22Rv1 (cell line): ENCODE data around the gene AKT3.
"Not testable (repeated sequence)": the region's sequence is repeated elsewhere in the genome, so short reads cannot be mapped to it uniquely, and the experiment has no call there.

Experiments used
- H3K27ac ChIP-seq: fragments of 450-650 bp; 2 replicates; pipeline ENCODE4 v1.5.1; 2017
- ZFX ChIP-seq: fragments of 450-650 bp; IDR thresholded peaks from 2 replicates; pipeline ENCODE4 v1.6.1; 2017; ENCODE audit warnings: antibody characterized with exemption, borderline replicate concordance
- TF ChIP-seq, protein P1 (sequence below): fragments of 450-650 bp; IDR thresholded peaks from 2 replicates; pipeline ENCODE4 v1.5.1; 2017; ENCODE audit warnings: mild to moderate bottlenecking

The AKT3 gene

DNA sequence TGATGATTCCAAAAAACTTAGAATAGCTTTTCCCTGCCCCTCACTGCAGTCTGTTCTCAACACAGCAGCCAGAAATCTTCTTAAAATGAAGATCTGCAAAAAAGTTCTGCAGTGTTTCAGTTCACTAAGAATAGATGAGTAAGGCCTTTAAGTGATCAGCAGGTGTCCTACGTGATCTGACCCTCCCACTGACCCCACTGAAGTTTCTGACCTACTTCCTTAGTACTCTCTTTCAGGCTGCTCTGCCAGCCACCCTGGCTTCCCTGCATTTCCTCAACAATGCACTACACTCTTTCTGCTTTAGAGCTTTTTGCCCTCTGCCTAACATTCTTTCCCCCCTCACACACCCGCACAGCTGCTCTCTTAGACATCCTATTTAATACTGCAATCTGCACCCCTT lies 182.5 kb downstream of the AKT3 start:
- no peak overlapping the region for H3K27ac ChIP-seq
- TF ChIP-seq, protein P1, sequence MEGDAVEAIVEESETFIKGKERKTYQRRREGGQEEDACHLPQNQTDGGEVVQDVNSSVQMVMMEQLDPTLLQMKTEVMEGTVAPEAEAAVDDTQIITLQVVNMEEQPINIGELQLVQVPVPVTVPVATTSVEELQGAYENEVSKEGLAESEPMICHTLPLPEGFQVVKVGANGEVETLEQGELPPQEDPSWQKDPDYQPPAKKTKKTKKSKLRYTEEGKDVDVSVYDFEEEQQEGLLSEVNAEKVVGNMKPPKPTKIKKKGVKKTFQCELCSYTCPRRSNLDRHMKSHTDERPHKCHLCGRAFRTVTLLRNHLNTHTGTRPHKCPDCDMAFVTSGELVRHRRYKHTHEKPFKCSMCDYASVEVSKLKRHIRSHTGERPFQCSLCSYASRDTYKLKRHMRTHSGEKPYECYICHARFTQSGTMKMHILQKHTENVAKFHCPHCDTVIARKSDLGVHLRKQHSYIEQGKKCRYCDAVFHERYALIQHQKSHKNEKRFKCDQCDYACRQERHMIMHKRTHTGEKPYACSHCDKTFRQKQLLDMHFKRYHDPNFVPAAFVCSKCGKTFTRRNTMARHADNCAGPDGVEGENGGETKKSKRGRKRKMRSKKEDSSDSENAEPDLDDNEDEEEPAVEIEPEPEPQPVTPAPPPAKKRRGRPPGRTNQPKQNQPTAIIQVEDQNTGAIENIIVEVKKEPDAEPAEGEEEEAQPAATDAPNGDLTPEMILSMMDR: no peak
- TF ChIP-seq ZFX: no peak

GRCh38 chr1:243667133-243667532 lies 182.9 kb downstream of the AKT3 start:
- no peak for TF ChIP-seq ZFX
- TF ChIP-seq, protein P1: no peak
- H3K27ac ChIP-seq: no peak overlapping the region

DNA sequence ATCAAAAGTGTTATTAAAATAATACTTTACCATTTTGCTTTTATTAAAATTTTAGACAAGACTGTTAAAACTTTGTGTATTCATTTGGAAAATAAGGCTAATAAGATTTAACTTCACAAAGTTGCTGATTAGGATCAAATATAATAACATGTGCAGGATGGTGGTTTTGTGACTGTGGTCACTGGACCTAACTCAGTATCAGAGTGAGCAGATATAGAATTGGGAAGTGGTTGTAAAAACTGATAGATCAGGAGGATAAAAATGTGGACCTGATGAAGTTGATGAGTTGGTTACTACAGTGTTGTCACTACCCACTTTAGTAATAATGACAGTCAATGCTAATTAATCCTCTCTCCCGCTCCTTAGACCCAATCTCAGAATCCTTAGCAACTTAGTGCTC lies 186.4 kb downstream of the AKT3 start:
- TF ChIP-seq ZFX: no peak
- TF ChIP-seq, protein P1: no peak
- H3K27ac ChIP-seq: no peak overlapping the region

- not testable (repeated sequence) for H3K27ac ChIP-seq
Measured at GRCh38 chr1:243662169-243662568, 187.9 kb downstream of the AKT3 start.

DNA sequence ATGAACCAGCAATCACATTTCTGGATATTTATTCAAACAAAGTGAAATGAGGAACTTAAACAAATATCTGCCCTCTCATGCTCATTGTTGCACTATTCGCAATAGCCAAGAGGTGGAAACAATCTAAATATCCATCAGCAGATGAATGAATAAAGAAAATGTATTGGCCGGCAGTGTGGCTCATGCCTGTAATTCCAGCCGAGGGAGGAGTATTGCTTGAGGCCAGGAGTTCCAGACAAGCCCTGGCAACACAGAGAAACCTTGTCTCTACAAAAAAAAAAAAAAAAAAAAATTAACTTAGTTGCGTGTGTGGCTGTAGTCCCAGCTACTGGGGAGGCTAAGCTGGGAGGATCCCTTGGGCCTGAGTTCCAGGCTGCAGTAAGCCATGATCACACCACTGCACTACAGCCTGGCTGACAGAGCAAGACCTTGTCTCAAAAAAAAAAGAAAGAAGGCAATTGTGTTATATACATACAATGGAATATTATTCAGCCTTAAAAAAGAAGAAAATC lies 191.4 kb downstream of the AKT3 start:
- H3K27ac ChIP-seq: no peak overlapping the region
- TF ChIP-seq, protein P1: no peak
- no peak for TF ChIP-seq ZFX

DNA sequence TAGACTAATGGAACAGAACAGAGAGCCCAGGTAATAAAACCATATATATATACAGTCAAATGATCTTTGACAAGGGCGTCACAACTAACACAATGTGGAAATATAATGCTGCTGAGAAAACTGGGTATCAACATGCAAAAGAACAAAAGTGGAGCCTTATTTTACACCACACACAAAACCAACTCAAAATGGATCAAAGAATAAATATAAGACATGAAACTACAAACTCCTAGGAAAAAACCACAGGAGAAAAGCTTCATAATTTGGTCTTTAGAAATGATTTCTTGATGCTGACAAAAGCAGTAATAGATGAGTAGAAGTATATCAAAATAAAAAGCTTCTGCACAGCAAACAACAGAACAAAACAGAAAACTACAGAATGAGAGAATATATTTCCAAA lies 192.2 kb downstream of the AKT3 start:
- no peak overlapping the region for H3K27ac ChIP-seq
- TF ChIP-seq ZFX: no peak
- TF ChIP-seq, protein P1: no peak

DNA sequence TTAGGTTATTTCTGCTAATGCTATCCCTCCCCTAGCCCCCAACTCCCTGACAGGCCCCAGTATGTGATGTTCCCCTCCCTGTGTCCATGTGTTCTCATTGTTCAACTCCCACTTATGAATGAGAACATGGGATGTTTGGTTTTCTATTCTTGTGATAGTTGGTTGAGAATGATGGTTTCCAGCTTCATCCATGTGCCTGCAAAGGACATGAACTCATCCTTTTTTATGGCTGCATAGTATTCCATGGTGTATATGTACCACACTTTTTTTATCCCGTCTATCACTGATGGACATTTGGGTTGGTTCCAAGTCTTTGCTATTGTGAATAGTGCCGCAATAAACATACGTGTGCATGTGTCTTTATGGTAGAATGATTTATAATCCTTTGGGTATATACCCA lies 200.5 kb downstream of the AKT3 start:
- H3K27ac ChIP-seq: not testable (repeated sequence)

DNA sequence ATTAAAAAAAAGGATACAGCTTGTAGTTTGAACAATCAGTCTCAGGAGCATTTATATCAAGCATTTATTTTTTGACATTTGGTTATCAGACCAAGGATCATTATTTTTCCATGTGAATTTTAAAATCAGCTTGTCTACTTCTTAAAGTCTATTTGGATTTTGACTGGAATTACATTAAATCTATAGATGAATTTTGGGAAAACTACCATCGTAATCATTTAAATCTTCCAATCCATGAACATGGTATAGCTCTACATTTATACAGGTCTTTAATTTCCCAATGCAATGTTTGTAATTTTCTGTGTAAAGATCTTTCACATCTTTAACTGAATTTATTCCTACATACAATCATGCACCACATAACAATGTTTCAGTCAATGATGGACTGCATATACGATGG lies 203.2 kb downstream of the AKT3 start:
- TF ChIP-seq ZFX: no peak
- TF ChIP-seq, protein P1: no peak
- H3K27ac ChIP-seq: no peak overlapping the region
